BE2C (cell line): ENCODE data around the gene TCF7L2.

Source experiments
- DNase-seq: peaks from one replicate; pipeline ENCODE4 v3.0.0-alpha.2; 2020
- H3K27me3 ChIP-seq: fragments of 250-450 bp; sonication (Bioruptor Pico); 2 replicates; pipeline ENCODE4 v1.5.1; 2020; ENCODE audit warnings: mild to moderate bottlenecking
- H3K36me3 ChIP-seq: fragments of 250-450 bp; sonication (Bioruptor Pico); 2 replicates; pipeline ENCODE4 v1.5.1; 2020; ENCODE audit warnings: mild to moderate bottlenecking
- H3K4me1 ChIP-seq: fragments of 250-450 bp; sonication (Bioruptor Pico); 2 replicates; pipeline ENCODE4 v1.5.1; 2020
- H3K4me3 ChIP-seq: 2 replicates; pipeline ENCODE4 v1.5.1; 2011; ENCODE audit warnings: low read depth, low read length
- H3K9me3 ChIP-seq: fragments of 250-450 bp; sonication (Bioruptor Pico); 2 replicates; pipeline ENCODE4 v1.5.1; 2020
- TF ChIP-seq, protein P1 (sequence below): IDR thresholded peaks from 2 replicates; pipeline ENCODE4 v1.5.1; 2012; ENCODE audit warnings: mild to moderate bottlenecking, low read depth, low read length

Gene TCF7L2

DNA sequence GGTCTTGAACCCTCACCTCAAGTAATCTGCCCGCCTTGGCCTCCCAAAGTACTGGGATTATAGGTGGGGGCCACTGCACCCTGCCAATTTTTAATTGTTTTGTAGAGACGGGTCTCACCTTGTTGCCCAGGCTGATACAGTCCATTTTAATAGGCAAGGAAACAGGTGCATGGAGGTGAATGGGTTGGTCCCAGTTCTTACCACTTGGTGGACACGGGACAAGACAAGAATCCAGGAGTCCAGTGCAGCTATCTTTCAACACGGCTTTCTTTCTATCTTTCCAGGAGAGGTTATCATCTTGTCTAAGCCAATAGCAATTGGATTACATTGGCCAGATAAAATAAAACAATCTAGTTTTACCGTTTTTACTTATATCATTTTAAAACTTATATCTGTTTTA is 23.8 kb downstream of the TCF7L2 start:
- DNase-seq: no peak
- no peak overlapping the region for H3K4me3 ChIP-seq
- TF ChIP-seq, protein P1, sequence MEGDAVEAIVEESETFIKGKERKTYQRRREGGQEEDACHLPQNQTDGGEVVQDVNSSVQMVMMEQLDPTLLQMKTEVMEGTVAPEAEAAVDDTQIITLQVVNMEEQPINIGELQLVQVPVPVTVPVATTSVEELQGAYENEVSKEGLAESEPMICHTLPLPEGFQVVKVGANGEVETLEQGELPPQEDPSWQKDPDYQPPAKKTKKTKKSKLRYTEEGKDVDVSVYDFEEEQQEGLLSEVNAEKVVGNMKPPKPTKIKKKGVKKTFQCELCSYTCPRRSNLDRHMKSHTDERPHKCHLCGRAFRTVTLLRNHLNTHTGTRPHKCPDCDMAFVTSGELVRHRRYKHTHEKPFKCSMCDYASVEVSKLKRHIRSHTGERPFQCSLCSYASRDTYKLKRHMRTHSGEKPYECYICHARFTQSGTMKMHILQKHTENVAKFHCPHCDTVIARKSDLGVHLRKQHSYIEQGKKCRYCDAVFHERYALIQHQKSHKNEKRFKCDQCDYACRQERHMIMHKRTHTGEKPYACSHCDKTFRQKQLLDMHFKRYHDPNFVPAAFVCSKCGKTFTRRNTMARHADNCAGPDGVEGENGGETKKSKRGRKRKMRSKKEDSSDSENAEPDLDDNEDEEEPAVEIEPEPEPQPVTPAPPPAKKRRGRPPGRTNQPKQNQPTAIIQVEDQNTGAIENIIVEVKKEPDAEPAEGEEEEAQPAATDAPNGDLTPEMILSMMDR: no peak
- H3K9me3 ChIP-seq: no peaks in the 10 kb centered on the region
- H3K36me3 ChIP-seq: peaks cover 15% of the 10 kb centered on the region
- H3K4me1 ChIP-seq: peaks cover 4% of the 10 kb centered on the region; the same call in 1 of the 2 replicates
- H3K27me3 ChIP-seq: no peaks in the 10 kb centered on the region

DNA sequence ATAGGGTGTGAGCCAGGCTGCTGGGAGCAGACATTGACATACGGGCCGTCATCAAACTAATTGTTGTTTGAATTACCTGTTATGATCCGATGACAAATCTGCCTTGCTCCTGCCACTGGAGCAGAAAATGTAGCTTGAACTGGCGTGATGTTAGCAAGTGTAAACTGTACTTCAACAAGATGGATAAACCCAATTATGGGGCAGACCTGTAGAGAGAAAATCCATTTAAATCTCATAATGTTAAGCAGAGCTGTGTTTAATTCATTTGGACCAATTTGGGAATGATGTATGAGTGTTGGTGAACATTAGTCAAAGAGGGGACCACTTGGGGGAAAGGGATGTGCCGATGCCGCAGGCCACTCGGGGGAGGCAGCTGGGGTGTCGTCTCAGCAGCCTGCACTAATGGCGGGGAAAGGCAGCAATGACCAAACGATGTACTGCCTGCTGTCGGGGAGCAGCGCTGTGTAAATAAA is 27.4 kb downstream of the TCF7L2 start:
- Histone ChIP-seq H3K27me3 (no peaks in the 10 kb centered on the region), H3K4me1 (peaks cover 20% of the 10 kb centered on the region), H3K36me3 (no peaks in the 10 kb centered on the region; the same call in 1 of the 2 replicates), H3K4me3 (peak overlapping the region; percentile 23), H3K9me3 (no peaks in the 10 kb centered on the region)
- peak; percentile 60 for DNase-seq
- TF ChIP-seq, protein P1: no peak

GRCh38 chr10:112979927-112980326 is 29.9 kb downstream of the TCF7L2 start:
- H3K4me3 ChIP-seq: no peak overlapping the region
- no peaks in the 10 kb centered on the region for H3K9me3 ChIP-seq
- TF ChIP-seq, protein P1: no peak
- H3K27me3 ChIP-seq: no peaks in the 10 kb centered on the region
- no peak for DNase-seq
- peaks cover 31% of the 10 kb centered on the region for H3K4me1 ChIP-seq
- no peaks in the 10 kb centered on the region; the same call in 1 of the 2 replicates for H3K36me3 ChIP-seq

- DNase-seq: no peak
These were observed 30.9 kb downstream of the TCF7L2 start for GRCh38 chr10:112980937-112981336.

GRCh38 chr10:112981553-112981952 is 31.5 kb downstream of the TCF7L2 start:
- peak; percentile 54 for DNase-seq
- Histone ChIP-seq H3K9me3 (no peaks in the 10 kb centered on the region), H3K4me3 (peak overlapping the region; percentile 25), H3K36me3 (no peaks in the 10 kb centered on the region), H3K27me3 (no peaks in the 10 kb centered on the region), H3K4me1 (peaks cover 42% of the 10 kb centered on the region)
- TF ChIP-seq, protein P1: no peak

More at GRCh38 chr10:112980937-112981336, 30.9 kb downstream of the TCF7L2 start:
- Histone ChIP-seq H3K4me1 (peaks cover 36% of the 10 kb centered on the region), H3K4me3 (no peak overlapping the region), H3K36me3 (no peaks in the 10 kb centered on the region; the same call in 1 of the 2 replicates), H3K27me3 (no peaks in the 10 kb centered on the region), H3K9me3 (no peaks in the 10 kb centered on the region)
- TF ChIP-seq, protein P1: no peak

DNA sequence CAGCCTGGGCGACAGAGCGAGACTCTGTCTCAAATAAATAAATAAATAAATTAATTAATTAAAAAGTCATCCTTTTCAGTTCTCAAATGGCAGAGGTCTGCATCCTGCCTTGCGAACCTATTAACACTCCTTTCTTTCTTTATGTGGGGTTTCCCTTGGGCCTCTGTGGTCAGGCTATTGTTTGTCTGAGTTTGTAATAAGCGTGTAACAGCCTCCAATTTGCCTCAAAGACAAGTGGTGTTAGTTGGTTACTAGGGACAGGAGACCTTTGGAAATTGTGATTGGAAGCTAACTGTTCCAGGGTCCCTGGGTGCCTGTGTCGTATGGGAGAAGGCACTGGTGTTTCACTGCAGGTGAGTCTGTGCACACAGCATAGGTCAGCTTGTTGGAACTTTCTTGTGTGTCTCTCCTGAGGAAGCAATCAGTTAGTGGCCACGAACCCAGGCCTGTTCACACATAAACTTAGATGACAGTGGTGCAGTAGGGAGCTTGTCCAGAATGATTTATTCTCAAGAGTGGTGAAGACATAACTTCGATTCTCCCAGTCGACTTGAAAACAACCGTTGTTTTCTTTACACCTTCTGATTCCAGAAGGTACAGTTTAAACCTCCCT is 33.5 kb downstream of the TCF7L2 start:
- Histone ChIP-seq H3K4me1 (peaks cover 40% of the 10 kb centered on the region), H3K36me3 (no peaks in the 10 kb centered on the region; the same call in 1 of the 2 replicates), H3K27me3 (no peaks in the 10 kb centered on the region), H3K4me3 (no peak overlapping the region), H3K9me3 (no peaks in the 10 kb centered on the region)
- TF ChIP-seq, protein P1: no peak
- no peak for DNase-seq
